NCI-H2196 treated with DMSO at 0.1 percent for 48 hours (cell line): ENCODE data around the gene DLL4.
A peak's percentile ranks its signal among the peaks of the same experiment; 100 is the strongest.

Source experiments
- DNase-seq: peaks from one replicate; lab custom pipeline; 2025; ENCODE audit not compliant: unreplicated experiment; lab: John Stamatoyannopoulos, UW

The DLL4 gene

DNA sequence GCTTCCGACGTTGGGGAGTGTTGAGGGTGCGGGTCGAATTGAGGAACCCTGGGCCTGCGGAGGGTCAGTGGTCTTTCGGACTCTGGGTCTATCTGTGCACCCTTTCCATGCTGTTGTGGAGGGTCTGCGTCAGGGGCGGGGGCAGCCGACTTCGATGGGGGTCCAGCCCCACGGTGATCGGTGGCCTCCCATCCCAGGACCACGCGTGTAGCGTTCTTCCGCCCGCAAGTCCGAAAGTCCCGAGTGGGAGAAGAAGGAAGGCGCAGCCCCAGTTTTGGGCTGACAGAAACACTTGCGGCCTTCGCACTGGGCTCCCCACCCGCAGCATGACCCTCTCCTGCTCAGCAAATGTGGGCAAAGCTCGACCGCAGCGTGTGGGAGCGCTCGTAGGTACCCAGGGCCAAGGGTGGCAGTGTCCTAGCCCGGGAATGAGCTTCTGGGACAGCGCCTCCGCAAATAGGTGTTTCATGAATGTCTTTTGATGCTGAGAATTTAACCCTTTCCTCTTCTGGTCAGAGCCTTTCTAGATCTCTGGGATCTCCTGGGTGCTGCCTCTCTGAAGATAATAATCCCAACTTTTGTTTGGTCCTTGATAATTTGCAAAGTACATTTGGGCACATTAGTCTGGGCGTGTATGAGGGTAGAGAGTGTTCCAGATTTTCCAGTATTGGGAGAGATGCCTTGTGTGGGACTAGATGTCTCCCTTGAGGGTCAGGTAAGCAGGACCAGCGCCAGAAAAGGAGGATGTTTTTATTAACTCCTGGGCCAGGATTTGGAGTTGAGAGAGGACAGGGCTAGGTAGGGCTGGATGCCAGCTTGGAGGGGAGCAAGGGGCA lies 2.3 kb upstream of the DLL4 start:
- no peak for DNase-seq

DNA sequence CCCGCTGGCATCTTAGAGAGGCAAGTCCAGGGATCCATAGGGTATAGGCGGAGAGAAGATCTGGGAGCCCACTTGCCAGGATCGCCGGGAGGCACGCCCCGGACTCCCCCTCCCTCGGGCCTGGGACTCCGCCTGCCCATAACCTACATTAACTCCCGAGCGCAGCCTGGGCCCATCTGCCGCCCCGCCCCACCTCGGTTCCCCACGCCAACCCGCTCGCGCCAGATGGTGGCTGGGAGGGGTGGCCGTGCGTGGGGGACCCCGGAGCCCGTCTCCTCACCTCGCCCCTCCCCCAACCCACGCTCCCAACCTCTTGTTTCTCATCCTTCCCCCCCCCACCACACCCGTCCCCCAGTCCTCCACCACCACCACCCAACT lies 1.7 kb upstream of the DLL4 start:
- DNase-seq, result no peak

DNA sequence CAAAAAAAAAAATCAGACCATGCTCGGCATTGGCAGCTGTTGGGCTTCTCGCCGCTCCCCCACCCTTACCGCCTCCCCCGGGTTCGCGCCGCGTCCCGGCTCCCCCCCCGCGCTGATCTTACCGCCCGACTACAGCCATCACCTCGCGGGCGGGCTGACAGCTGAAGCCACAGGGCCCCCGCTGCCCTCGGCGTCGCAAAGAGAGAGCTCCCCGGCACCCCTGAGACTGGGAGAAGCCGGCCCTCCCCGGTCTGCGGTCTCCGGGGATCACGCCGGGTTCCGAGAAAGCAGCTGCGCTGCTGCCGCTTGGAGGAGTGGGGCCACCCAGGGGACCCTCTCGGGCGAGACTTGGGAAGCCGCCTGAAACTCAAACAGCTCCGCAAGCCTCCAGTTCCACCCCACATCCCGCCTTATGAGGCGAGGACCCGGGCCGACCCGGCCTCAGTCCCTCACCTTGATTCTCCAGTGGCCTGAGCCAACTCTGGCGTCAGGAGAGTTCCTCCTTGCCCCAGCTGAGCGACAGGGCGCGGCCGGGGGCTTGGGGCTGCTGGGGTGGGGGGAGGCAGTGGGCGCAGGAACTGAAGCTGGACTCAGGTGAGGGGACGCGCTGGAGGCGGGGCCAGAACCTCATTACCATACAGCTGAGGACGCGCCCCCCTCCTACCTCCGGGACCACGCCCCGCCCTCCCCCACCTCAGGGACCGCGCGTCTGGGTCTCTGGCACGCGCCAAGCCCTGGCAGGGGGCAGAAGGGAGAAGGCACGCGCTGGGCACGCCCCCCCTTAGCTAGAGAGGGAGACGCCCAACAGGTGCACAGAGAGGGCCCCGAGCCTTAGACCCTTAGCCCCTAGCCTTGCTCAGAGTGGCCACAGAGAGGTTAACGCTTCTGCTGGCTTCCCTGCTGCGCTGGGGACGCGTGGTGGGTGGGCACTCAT lies 1.0 kb upstream of the DLL4 start:
- peak; percentile 19 for DNase-seq

DNA sequence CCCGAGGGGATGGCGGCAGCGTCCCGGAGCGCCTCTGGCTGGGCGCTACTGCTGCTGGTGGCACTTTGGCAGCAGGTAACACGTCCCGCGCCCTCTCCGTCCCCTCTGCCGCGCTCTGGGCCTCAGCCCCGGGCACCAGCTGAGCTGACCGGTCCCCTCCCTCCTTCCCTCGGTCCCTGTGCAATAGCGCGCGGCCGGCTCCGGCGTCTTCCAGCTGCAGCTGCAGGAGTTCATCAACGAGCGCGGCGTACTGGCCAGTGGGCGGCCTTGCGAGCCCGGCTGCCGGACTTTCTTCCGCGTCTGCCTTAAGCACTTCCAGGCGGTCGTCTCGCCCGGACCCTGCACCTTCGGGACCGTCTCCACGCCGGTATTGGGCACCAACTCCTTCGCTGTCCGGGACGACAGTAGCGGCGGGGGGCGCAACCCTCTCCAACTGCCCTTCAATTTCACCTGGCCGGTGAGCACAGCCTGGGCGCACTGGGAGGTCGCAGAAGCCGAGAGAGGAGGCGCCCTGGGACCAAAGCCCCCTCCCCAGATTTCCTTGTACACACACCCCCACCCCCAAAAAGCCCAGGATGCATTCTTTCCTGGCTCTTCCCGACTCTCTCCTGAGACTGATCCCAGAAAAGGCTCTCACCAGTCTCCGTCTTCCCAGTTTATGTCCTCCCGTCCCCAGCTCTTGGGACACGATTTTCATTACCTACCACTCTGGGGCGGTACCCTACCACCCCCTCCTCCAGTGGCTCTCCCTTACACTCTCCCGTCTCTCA lies 705 bp downstream of the DLL4 start:
- DNase-seq, result no peak

GRCh38 chr15:40930430-40931299 lies 1.5 kb downstream of the DLL4 start:
- no peak for DNase-seq

- no peak for DNase-seq
Measured at GRCh38 chr15:40931300-40932142, 2.4 kb downstream of the DLL4 start.

DNA sequence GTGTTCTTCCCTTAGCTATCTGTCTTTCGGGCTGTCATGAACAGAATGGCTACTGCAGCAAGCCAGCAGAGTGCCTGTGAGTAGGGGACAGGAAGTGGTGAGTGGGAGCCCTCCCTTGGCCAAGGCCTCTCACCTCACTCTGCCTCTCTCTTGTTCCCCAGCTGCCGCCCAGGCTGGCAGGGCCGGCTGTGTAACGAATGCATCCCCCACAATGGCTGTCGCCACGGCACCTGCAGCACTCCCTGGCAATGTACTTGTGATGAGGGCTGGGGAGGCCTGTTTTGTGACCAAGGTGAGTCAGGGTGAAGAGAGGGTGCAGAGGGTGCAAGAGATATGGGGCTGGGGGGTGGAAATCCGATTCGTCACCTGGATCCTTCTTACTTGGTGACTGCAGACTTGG lies 3.0 kb downstream of the DLL4 start:
- DNase-seq, result no peak

DNA sequence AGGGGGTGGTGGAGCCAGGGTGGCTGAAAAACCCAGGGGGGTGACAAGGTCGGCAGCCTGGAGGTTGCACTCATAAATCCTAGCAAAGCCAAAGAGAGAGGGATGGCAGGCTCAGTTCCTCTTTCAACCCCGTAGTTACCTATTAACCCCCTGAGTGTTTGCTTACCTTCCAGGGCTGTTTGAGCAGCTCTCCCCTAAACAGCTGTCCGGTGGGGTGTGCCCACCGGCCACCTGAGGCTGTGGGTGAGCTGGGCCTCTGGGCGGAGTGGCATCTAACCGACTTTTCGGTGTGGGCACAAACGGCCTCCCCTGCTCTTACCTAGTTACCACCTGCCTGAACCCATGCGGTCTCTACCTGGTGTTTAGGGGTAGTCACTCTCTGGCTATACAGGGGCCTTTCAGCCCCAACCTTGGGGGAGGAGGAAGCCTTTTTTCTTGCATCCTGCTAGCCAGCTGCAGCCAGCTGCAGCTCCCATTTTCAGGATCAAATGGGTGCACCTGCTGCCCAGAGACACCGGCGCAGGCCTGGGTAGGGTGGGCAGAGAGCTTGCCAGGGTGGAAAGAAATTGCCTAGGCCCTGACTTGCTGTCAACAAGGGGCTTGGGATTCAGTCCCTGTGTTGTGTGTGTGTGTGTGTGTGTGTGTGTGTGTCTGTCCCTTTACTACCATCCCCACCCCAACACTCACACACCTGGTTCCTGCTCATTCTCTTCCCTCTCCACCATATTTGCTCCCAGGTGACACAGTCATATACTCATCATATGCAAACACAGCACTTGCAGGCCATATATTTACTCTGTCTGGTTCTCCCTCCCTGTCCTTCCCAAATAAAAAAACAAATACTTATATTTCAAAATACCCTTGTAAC lies 3.7 kb downstream of the DLL4 start:
- DNase-seq, result no peak

- DNase-seq, result no peak
Measured at GRCh38 chr15:40933517-40933902, 4.4 kb downstream of the DLL4 start.

DNA sequence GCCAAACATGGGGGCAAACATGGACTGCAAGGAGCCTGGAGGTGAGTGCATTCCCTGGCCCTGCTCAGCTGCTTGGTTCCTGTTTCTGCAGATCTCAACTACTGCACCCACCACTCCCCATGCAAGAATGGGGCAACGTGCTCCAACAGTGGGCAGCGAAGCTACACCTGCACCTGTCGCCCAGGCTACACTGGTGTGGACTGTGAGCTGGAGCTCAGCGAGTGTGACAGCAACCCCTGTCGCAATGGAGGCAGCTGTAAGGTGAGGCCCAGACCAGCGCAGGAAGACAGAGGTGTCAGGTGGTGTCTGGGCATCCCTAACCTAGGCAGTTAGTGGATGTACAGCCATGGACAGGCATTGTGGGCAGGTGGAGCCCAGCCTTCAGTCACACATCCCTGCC lies 5.3 kb downstream of the DLL4 start:
- no peak for DNase-seq

DNA sequence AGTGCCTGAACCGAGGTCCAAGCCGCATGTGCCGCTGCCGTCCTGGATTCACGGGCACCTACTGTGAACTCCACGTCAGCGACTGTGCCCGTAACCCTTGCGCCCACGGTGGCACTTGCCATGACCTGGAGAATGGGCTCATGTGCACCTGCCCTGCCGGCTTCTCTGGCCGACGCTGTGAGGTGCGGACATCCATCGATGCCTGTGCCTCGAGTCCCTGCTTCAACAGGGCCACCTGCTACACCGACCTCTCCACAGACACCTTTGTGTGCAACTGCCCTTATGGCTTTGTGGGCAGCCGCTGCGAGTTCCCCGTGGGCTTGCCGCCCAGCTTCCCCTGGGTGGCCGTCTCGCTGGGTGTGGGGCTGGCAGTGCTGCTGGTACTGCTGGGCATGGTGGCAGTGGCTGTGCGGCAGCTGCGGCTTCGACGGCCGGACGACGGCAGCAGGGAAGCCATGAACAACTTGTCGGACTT lies 7.1 kb downstream of the DLL4 start:
- DNase-seq, result no peak

GRCh38 chr15:40936709-40937666 lies 7.8 kb downstream of the DLL4 start:
- no peak for DNase-seq

DNA sequence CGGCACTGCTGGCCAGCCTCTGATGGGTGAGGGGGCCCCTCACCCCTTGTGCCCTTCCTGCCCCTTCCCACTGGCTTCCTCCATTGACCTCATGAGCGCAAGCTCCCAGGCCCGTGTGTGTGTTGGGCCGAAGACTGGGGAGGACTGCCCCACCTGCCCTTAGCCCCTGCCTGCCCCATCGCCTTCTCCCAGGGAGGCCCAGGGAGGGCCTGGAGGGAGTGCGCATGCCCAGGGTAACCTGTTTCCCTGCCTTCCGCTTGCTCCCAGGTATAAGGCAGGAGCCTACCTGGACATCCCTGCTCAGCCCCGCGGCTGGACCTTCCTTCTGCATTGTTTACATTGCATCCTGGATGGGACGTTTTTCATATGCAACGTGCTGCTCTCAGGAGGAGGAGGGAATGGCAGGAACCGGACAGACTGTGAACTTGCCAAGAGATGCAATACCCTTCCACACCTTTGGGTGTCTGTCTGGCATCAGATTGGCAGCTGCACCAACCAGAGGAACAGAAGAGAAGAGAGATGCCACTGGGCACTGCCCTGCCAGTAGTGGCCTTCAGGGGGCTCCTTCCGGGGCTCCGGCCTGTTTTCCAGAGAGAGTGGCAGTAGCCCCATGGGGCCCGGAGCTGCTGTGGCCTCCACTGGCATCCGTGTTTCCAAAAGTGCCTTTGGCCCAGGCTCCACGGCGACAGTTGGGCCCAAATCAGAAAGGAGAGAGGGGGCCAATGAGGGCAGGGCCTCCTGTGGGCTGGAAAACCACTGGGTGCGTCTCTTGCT lies 8.8 kb downstream of the DLL4 start:
- DNase-seq, result peak; percentile 8

DNA sequence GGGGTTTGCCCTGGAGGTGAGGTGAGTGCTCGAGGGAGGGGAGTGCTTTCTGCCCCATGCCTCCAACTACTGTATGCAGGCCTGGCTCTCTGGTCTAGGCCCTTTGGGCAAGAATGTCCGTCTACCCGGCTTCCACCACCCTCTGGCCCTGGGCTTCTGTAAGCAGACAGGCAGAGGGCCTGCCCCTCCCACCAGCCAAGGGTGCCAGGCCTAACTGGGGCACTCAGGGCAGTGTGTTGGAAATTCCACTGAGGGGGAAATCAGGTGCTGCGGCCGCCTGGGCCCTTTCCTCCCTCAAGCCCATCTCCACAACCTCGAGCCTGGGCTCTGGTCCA lies 9.4 kb downstream of the DLL4 start:
- no peak for DNase-seq

DNA sequence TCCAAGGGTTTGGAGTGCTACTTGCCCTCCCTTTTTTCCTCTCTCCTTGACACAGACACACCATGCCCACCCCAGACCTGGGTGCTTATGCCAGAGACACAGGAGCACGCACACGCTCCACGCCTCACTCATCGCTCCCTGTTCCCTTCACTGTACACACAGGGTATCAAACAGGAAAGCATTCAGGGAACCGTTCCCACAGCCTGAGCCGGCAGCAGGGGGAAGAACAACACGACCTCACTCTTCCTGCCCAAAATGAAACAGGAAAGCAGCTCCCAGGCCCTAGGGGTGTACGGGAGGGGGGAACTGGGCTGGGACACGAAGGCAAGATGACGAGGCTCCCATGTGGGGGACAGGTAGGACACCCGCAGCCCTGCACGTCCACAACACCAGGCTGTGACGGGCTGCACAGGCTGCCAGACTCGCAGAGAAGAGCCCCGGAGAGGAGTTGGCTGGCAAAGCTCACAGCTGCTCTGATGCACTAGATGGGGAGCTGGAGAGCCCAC lies 11.2 kb downstream of the DLL4 start:
- no peak for DNase-seq

DNA sequence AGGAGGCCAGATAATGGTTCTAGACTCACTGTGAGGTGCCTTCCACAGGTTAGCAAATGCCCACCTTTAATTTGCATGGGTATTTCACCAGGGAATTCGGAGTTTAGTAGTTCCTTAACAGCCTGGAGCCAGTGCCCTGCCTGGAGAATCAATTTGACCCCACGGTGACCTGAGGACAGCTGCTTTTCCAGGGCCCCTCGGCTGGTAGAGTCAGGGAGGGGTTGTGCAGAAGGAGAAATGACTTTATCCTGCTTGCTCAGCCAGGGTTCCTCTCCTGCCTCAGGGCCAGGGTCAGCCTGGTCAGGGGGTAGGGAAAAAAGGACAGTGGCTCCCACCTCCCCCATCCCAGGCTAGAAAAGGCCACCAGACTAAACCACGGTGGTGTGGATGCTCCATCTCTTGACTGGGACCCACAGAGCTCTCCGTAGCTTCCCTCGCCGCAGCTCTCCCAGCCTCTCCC lies 12.0 kb downstream of the DLL4 start:
- no peak for DNase-seq
